ENCODE measurements around the gene CSNK1E. TPM values are rescaled to one million over a fixed set of nuclear protein-coding genes. Genes with fewer than 3 reads are reported as not detected.

Gene CSNK1E
- total and polyA plus RNA-seq, 9 of the 15 experiments (the other 6 are each of a cell fraction or from before 2014, with no cell fraction given) = 2.7 to 70.0 (median 41.3) TPM

DNA sequence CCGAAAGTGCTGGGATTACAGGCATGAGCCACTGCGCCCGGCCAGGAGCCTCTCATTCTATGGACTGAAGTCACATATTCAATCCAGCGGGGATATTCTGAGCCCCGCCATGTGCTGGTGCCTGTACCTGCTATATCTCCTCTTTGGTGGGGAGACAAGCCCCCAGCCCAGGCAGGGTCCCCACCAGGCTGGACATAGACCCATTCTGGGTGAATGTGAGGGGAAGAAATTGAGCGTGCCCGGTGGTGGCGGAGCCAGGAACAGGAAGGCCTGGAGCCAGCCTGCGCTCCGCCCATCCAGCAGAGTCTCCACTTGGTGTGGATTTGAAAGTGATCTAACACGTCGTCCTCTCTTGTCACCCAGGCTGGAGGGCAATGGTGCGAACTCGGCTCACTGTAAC, 38.0 kb upstream of the CSNK1E start (continued):
- TF ChIP-seq, protein P1, sequence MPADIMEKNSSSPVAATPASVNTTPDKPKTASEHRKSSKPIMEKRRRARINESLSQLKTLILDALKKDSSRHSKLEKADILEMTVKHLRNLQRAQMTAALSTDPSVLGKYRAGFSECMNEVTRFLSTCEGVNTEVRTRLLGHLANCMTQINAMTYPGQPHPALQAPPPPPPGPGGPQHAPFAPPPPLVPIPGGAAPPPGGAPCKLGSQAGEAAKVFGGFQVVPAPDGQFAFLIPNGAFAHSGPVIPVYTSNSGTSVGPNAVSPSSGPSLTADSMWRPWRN (IDR thresholded peaks at IDR 0.05; ENCODE audit: low read depth) = no peak
- no peak for TF ChIP-seq ZNF316 (IDR thresholded peaks at IDR 0.05)
- TF ChIP-seq ZNF324 (CRISPR knock-in tag; IDR thresholded peaks at IDR 0.05) = no peak
- TF ChIP-seq, protein P2, sequence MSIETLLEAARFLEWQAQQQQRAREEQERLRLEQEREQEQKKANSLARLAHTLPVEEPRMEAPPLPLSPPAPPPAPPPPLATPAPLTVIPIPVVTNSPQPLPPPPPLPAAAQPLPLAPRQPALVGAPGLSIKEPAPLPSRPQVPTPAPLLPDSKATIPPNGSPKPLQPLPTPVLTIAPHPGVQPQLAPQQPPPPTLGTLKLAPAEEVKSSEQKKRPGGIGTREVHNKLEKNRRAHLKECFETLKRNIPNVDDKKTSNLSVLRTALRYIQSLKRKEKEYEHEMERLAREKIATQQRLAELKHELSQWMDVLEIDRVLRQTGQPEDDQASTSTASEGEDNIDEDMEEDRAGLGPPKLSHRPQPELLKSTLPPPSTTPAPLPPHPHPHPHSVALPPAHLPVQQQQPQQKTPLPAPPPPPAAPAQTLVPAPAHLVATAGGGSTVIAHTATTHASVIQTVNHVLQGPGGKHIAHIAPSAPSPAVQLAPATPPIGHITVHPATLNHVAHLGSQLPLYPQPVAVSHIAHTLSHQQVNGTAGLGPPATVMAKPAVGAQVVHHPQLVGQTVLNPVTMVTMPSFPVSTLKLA (conservative IDR thresholded peaks at IDR 0.05) = no peak
- TF ChIP-seq RBM25 (IDR thresholded peaks at IDR 0.05; ENCODE audit: low read depth, low read length, severe bottlenecking) = no peak
- no peak for TF ChIP-seq ZNF764 (CRISPR knock-in tag; IDR thresholded peaks at IDR 0.05; ENCODE audit: low read depth)
- TF ChIP-seq, protein P3, sequence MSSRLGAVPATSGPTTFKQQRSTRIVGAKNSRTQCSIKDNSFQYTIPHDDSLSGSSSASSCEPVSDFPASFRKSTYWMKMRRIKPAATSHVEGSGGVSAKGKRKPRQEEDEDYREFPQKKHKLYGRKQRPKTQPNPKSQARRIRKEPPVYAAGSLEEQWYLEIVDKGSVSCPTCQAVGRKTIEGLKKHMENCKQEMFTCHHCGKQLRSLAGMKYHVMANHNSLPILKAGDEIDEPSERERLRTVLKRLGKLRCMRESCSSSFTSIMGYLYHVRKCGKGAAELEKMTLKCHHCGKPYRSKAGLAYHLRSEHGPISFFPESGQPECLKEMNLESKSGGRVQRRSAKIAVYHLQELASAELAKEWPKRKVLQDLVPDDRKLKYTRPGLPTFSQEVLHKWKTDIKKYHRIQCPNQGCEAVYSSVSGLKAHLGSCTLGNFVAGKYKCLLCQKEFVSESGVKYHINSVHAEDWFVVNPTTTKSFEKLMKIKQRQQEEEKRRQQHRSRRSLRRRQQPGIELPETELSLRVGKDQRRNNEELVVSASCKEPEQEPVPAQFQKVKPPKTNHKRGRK (tag; IDR thresholded peaks at IDR 0.05) = no peak
- no peak for TF ChIP-seq GABPB2 (CRISPR knock-in tag; conservative IDR thresholded peaks at IDR 0.05)
